Endothelial cell of umbilical vein (primary cell): ENCODE results near the gene FAM131C. TPM values are rescaled to one million over a fixed set of nuclear protein-coding genes. Genes with fewer than 3 reads are reported as not detected.
"Not testable (repeated sequence)": the region's sequence is repeated elsewhere in the genome, so short reads cannot be mapped to it uniquely, and the experiment has no call there.

Source experiments
- BruUV-seq: library from RNA; stranded (reverse); fragments of 400-500 nt; replicated peaks from 2 replicates; lab custom pipeline; 2021; lab: Mats Ljungman, UMichigan
- CTCF ChIA-PET: fragments of 300-600, 350-600 bp; sonication (Branson Sonifier 250); formaldehyde crosslinking; loops from one replicate; lab custom pipeline; 2021; ENCODE audit warnings: antibody characterized with exemption, inconsistent platforms; lab: Charles Lee
- POLR2A ChIA-PET: fragments of 300-600, 350-600 bp; sonication (Branson Sonifier 250); formaldehyde crosslinking; loops from one replicate; lab custom pipeline; 2021; ENCODE audit warnings: antibody characterized with exemption, inconsistent platforms; lab: Charles Lee
- DNase-seq: peaks from one replicate; pipeline ENCODE4 v3.0.0-alpha.2; 2011; ENCODE audit warnings: low read depth, low spot score
- FAIRE-seq: peaks from 2 replicates; lab custom pipeline; 2011; peaks lifted over from hg19 to GRCh38; lab: Jason Lieb, UNC
- H2AFZ ChIP-seq: 2 replicates; pipeline ENCODE4 v1.6.0; 2012; ENCODE audit warnings: low read depth, low read length, control low read depth, inconsistent platforms
- H3K27ac ChIP-seq: 2 replicates; pipeline ENCODE4 v1.5.1; 2011; ENCODE audit warnings: low read depth, mild to moderate bottlenecking, control low read depth, low read length, moderate library complexity; ENCODE audit not compliant: insufficient read depth
- H3K27me3 ChIP-seq, 2 experiments: 2 replicates each; pipeline versions ENCODE4 v1.6.0 to v1.6.1; 2011; ENCODE audit warnings: low read length in 2 of 2, mixed read lengths in 1 of 2; ENCODE audit not compliant: control insufficient read depth in 2 of 2, insufficient read depth in 2 of 2
- H3K36me3 ChIP-seq, 2 experiments: 2 replicates in 1 of 2; 3 replicates in 1 of 2; pipeline ENCODE4 v1.5.1; 2011; ENCODE audit warnings: low read length in 2 of 2, mild to moderate bottlenecking in 1 of 2, moderate library complexity in 1 of 2; ENCODE audit not compliant: control insufficient read depth in 2 of 2, insufficient read depth in 2 of 2; ENCODE audit errors: extremely low read depth in 1 of 2
- H3K4me1 ChIP-seq: 3 replicates; pipeline ENCODE4 v1.5.1; 2011; ENCODE audit warnings: mild to moderate bottlenecking, low read length; ENCODE audit not compliant: control insufficient read depth, insufficient read depth; ENCODE audit errors: extremely low read depth
- H3K4me2 ChIP-seq: 2 replicates; pipeline ENCODE4 v1.6.1; 2011; ENCODE audit warnings: low read length, control low read depth, mixed read lengths; ENCODE audit not compliant: insufficient read depth
- H3K4me3 ChIP-seq, 3 experiments: fragments of 200-600 bp in 1 of 3; sonication (generic), shearing (Covaris generic) in 1 of 3; replicated peaks in 1 of 3; 2 replicates each; pipeline ENCODE4 v1.5.1; 2011 to 2016; ENCODE audit warnings: control low read depth in 3 of 3, low read length in 3 of 3, mild to moderate bottlenecking in 2 of 3, inconsistent platforms in 1 of 3, low read depth in 1 of 3, moderate library complexity in 1 of 3; ENCODE audit not compliant: insufficient read depth in 1 of 3
- H3K79me2 ChIP-seq: 2 replicates; pipeline ENCODE4 v1.6.0; 2012; ENCODE audit warnings: low read length, inconsistent platforms; ENCODE audit not compliant: control insufficient read depth, insufficient read depth
- H3K9ac ChIP-seq: replicated peaks from 2 replicates; pipeline ENCODE3; 2011; ENCODE audit warnings: low read length, control low read depth; ENCODE audit not compliant: insufficient read depth; ENCODE audit errors: extremely low read depth
- H3K9me1 ChIP-seq: replicated peaks from 3 replicates; pipeline ENCODE4 v1.6.0; 2011; ENCODE audit warnings: mild to moderate bottlenecking, low read length; ENCODE audit not compliant: control insufficient read depth, insufficient read depth; ENCODE audit errors: extremely low read depth
- H3K9me3 ChIP-seq: replicated peaks from 2 replicates; pipeline ENCODE4 v1.5.1; 2012; ENCODE audit warnings: low read length, inconsistent platforms; ENCODE audit not compliant: control insufficient read depth, insufficient read depth
- H4K20me1 ChIP-seq: replicated peaks from 2 replicates; pipeline ENCODE3; 2011; ENCODE audit warnings: mild to moderate bottlenecking, low read length; ENCODE audit not compliant: control insufficient read depth, insufficient read depth; ENCODE audit errors: extremely low read depth
- dilution Hi-C: fragments of 300-500 bp; cut with MboI; formaldehyde crosslinking; loops from one replicate; pipeline ENCODE4 v1.15.0; 2019; ENCODE audit warnings: low sequenced_read_pairs; ENCODE audit not compliant: extremely low pct_ligation_motif_present
- intact Hi-C: fragments of 100-400 bp; cut with micrococcal nuclease; formaldehyde crosslinking; loops from one replicate; pipeline ENCODE4 v1.10.0; 2022
- polyA plus RNA-seq, 4 experiments: library from polyadenylated mRNA; depleted of rRNA in 3 of 4; stranded (reverse) in 3 of 4; unstranded in 1 of 4; fragments of >200 nt; gene quantifications; 2 replicates each; pipeline versions ENCODE4 v1.2.1 to v1.2.3, GENCODE V29; 2011 to 2012; ENCODE audit warnings: missing spikeins in 1 of 4
- total RNA-seq: library from RNA; stranded (reverse); gene quantifications from 2 replicates; pipeline ENCODE4 v1.2.3, GENCODE V29; 2021

FAM131C gene
- total and polyA plus RNA-seq, 2 donors (not counting 3 experiments of a cell fraction or from before 2014, with no cell fraction given): 0.23 TPM; not detected in 1

DNA sequence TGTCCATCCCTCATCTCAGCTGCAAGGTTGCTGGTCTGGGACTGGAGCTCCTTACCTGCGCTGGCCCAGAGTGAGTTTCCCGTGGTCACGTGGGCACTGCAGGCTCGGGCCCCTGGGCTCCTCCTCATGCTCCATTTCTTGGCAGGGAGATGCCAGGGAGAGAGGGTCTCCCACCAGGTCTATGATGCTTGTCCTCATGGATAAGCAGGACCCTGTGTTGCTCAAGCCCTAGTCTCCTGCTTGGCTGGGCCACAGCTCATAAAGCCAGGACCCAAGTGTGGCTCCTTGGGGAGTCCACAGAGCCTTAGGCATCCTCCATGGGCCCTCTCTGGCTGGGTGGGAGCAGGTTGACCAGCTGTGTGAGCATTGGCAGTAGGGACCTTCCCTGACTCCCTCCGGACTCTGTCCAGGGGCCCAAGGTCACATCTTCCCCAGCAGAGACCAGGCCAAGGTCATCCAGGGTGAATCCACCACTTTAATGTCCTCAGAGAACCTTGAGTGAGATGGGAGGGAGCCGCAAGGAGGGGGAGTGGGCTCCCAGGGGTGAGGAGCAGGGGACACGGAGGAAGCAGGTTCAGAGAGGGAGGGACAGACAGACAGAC, 16.0 kb downstream of the FAM131C start:
- H3K9me1 ChIP-seq, BruUV-seq, H3K4me1 ChIP-seq, H2AFZ ChIP-seq, H3K9me3 ChIP-seq, H3K27me3 ChIP-seq, DNase-seq, H3K9ac ChIP-seq, POLR2A ChIA-PET, H3K4me3 ChIP-seq, FAIRE-seq, H3K79me2 ChIP-seq, H4K20me1 ChIP-seq, H3K4me2 ChIP-seq, dilution Hi-C loops, H3K27ac ChIP-seq, H3K36me3 ChIP-seq: not testable (repeated sequence)
- CTCF ChIA-PET: interaction anchor here (0.6 to 3.6 kb wide), 4 partner anchors 11 to 266 kb away, joined by 3 to 19 read pairs (median 10); no protein-coding TSS in a partner anchor
- intact Hi-C loops: loop anchor here (2.0 kb wide), 2 partner anchors 25 to 265 kb away; no protein-coding TSS in a partner anchor

DNA sequence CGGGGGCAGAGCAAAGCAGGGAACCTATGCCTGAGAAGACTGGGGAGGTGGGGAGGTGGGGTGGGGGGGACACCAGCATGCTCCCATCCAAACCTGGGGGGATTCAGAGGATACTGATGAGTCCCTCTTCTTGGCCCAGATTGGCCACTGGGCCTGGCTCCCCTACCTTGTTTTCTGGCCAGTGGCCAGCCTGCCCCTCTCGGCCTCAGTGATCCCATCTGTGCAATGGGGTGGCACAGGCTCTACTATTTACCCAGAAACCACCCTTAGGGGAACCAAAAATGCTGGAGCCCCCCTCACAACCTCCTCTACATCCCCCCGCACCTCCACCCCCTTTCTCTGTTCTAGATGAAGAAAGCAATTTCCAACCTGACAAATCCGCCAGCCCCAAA, 16.9 kb downstream of the FAM131C start:
- BruUV-seq, H3K9me1 ChIP-seq, dilution Hi-C loops, H2AFZ ChIP-seq, H3K9me3 ChIP-seq, H3K79me2 ChIP-seq, H3K4me1 ChIP-seq, H3K27ac ChIP-seq, H3K4me2 ChIP-seq, DNase-seq, H3K36me3 ChIP-seq, H3K4me3 ChIP-seq, FAIRE-seq, POLR2A ChIA-PET, H4K20me1 ChIP-seq, H3K9ac ChIP-seq, H3K27me3 ChIP-seq: not testable (repeated sequence)
- intact Hi-C loops: loop anchor here (1.0 to 2.0 kb wide), 3 partner anchors 24 to 264 kb away; no protein-coding TSS in a partner anchor
- CTCF ChIA-PET: interaction anchor here (0.6 to 3.6 kb wide), 8 partner anchors 10 to 265 kb away, joined by 3 to 19 read pairs (median 3); no protein-coding TSS in a partner anchor
